GM10266 (cell line): ENCODE data around the gene SORCS2.
A peak's percentile ranks its signal among the peaks of the same experiment; 100 is the strongest.

Source experiments
- DNase-seq: peaks from one replicate; pipeline ENCODE4 v3.0.0; 2012; ENCODE audit errors: extremely low spot score
- CTCF ChIP-seq: IDR thresholded peaks from 2 replicates; pipeline ENCODE4 v1.5.1; 2012; ENCODE audit warnings: mild to moderate bottlenecking, low read depth; ENCODE audit not compliant: control insufficient read depth, insufficient read depth; ENCODE audit errors: missing control alignments

Gene SORCS2

GRCh38 chr4:7780751-7781348, 588.5 kb downstream of the SORCS2 start:
- no peak for DNase-seq
- no peak for TF ChIP-seq CTCF

GRCh38 chr4:7781366-7781765, 589.0 kb downstream of the SORCS2 start:
- DNase-seq, result no peak
- TF ChIP-seq CTCF, result no peak

- no peak for TF ChIP-seq CTCF
These were observed 589.7 kb downstream of the SORCS2 start for GRCh38 chr4:7781993-7782392.

GRCh38 chr4:7782783-7783182, 590.4 kb downstream of the SORCS2 start:
- TF ChIP-seq CTCF, result no peak
- DNase-seq, result peak; percentile 62

More at GRCh38 chr4:7781993-7782392, 589.7 kb downstream of the SORCS2 start:
- no peak for DNase-seq

- DNase-seq, result no peak
- TF ChIP-seq CTCF, result no peak
These were observed 591.2 kb downstream of the SORCS2 start for GRCh38 chr4:7783541-7783940.

- TF ChIP-seq CTCF, result no peak
- DNase-seq, result no peak
These were observed 592.0 kb downstream of the SORCS2 start for GRCh38 chr4:7784131-7784870.

GRCh38 chr4:7785017-7785416, 592.7 kb downstream of the SORCS2 start:
- DNase-seq, result no peak
- TF ChIP-seq CTCF, result no peak
